ENCODE results near the gene ARRB1.
A peak's percentile ranks its signal among the peaks of the same experiment; 100 is the strongest.

Gene ARRB1

DNA sequence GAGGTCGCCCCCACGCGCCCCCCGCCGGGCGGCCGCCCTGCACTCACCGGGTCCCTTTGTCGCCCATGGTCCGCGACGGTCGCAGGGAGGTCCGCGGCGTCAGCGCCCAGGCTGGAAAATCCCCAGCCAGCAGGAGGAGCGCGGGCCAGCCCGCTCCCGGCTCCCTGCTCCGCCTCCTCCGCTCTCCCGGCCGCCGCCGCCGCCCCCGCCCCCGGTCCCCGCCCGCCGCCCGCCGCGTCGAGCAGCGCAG is at the start of gene ARRB1:
Gene ARRB1, minus strand, starts transcription at position 121 of the 250 bp plus-strand sequence. Its CDS starts 54 bp downstream, at position 67.
- DNase-seq (ENCODE audit: extremely low spot score): peak; percentile 60
- POLR2A ChIA-PET: no interaction called here

DNA sequence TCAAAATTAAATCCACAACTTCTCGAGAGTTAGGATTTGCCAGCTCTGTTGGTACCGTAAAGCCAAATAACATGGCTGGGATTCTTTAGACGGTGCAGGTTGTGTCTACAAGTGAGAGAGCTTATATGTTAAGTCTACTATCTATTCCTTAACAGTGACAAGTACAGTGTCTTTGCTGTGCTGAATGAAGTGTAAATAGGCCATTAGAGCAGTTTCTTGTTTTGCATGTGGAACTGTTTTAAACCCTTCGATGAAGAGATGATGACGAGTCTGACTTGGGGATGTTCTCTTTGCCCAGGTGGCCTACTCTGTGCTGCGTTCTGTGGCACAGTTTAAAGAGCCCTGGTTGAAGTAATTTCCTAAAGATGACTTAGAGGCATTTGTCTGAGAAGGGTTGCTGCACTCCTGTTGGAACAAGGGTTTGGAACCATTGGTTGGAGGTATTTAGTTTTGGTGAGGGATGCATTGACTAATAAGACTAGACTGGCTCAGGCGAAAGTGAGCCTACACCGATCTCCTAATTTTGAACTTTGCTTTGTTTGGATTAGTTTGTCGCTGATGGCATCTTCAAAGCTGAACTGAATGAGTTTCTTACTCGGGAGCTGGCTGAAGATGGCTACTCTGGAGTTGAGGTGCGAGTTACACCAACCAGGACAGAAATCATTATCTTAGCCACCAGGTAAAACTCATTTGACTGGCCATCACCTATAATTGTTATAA is 48.8 kb upstream of the ARRB1 start:
- DNase-seq (ENCODE audit: extremely low spot score): no peak
- ChIA-PET CTCF (interaction anchor here (1.2 to 3.9 kb wide), 7 partner anchors 8 to 121 kb away, joined by 3 to 17 read pairs (median 5); no protein-coding TSS in a partner anchor), POLR2A (interaction anchor here (0.5 to 2.1 kb wide), 6 partner anchors 12 to 914 kb away, joined by 3 to 7 read pairs (median 4); partner anchors contain the start of genes GDPD5 and SERPINH1)
- TF ChIP-seq, protein P1, sequence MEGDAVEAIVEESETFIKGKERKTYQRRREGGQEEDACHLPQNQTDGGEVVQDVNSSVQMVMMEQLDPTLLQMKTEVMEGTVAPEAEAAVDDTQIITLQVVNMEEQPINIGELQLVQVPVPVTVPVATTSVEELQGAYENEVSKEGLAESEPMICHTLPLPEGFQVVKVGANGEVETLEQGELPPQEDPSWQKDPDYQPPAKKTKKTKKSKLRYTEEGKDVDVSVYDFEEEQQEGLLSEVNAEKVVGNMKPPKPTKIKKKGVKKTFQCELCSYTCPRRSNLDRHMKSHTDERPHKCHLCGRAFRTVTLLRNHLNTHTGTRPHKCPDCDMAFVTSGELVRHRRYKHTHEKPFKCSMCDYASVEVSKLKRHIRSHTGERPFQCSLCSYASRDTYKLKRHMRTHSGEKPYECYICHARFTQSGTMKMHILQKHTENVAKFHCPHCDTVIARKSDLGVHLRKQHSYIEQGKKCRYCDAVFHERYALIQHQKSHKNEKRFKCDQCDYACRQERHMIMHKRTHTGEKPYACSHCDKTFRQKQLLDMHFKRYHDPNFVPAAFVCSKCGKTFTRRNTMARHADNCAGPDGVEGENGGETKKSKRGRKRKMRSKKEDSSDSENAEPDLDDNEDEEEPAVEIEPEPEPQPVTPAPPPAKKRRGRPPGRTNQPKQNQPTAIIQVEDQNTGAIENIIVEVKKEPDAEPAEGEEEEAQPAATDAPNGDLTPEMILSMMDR (IDR thresholded peaks at IDR 0.05; ENCODE audit: control extremely low read depth, extremely low read depth, low read depth, missing control alignments): no peak

More for the DNA sequence above, at the start of gene ARRB1:
- CTCF ChIA-PET: interaction anchor here (2.2 kb wide), 1 partner anchor 11 kb away, joined by 5 read pairs; no protein-coding TSS in a partner anchor
- TF ChIP-seq, protein P1 (IDR thresholded peaks at IDR 0.05; ENCODE audit: control extremely low read depth, extremely low read depth, low read depth, missing control alignments): no peak

DNA sequence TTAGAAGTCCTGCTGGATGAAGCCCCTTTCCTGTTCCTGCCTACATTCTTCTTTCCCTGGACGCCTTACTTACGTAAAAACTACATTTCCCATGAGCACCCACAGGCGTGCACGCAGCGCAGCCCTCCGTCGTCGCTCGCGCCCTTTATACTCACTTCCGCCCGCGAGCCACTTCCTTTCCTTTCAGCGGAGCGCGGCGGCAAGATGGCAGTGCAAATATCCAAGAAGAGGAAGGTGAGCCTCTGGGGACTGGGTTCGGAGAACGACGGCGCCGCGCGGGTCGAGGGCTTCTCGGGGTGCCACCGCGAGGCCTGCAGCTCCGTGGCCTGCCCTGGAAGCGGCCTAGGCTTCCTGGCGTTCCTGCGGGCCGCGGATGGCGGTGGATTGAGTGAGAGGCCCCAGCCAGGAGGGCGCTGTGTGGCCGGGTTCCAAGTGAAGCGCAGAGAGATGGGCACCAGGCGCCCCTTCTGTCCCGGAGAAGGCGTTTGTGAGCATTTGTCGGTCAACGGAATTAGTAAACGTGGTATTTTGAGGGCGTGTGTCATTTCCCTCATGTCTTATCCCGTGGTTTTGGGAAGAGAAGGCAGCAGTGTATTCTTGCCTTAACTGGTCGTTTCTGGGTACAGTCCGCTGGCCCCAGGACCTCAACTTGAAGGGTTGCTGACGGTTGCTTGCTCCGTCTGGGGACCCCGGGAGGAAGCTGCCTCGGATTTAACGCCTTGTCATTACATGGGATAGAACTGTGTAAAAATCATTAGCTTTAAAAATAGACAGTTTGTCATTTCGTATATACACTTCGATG is 48.1 kb upstream of the ARRB1 start, which contains the start of gene RPS3:
Gene RPS3, plus strand, starts transcription at position 175 of the 802 bp plus-strand sequence. Its CDS starts 30 bp downstream, at position 205.
- peak; percentile 93 for DNase-seq (ENCODE audit: extremely low spot score)
- TF ChIP-seq, protein P1 (IDR thresholded peaks at IDR 0.05; ENCODE audit: control extremely low read depth, extremely low read depth, low read depth, missing control alignments): peak; percentile 13
- ChIA-PET CTCF (interaction anchor here (1.2 to 3.9 kb wide), 6 partner anchors 9 to 120 kb away, joined by 4 to 17 read pairs (median 6); no protein-coding TSS in a partner anchor), POLR2A (interaction anchor here (0.5 to 2.1 kb wide), 5 partner anchors 12 to 163 kb away, joined by 3 to 7 read pairs (median 3); partner anchors contain the start of genes GDPD5 and SERPINH1)

DNA sequence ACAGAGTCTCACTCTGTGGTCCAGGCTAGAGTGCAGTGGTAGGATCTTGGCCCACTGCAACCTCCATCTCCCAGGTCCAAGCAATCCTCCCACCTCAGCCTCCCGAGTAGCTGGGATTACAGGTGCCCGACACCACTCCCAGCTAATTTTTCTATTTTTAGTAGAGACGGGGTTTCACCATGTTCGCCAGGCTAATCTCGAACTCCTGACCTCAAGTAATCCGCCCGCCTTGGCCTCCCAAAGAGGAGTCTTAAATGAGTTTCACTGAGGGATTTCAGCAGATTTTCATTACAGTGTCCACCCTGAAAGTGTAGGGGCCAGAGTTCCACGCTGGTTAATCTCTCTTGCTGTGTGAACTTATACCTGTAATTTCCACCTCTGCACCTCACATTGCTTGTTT is 47.4 kb upstream of the ARRB1 start:
- DNase-seq (ENCODE audit: extremely low spot score): no peak
- CTCF ChIA-PET: interaction anchor here (0.9 to 2.9 kb wide), 3 partner anchors 9 to 14 kb away, joined by 3 to 17 read pairs (median 12); no protein-coding TSS in a partner anchor
- TF ChIP-seq, protein P1 (IDR thresholded peaks at IDR 0.05; ENCODE audit: control extremely low read depth, extremely low read depth, low read depth, missing control alignments): no peak
- POLR2A ChIA-PET: interaction anchor here (1.0 kb wide), 1 partner anchor 13 kb away, joined by 3 read pairs; no protein-coding TSS in a partner anchor

DNA sequence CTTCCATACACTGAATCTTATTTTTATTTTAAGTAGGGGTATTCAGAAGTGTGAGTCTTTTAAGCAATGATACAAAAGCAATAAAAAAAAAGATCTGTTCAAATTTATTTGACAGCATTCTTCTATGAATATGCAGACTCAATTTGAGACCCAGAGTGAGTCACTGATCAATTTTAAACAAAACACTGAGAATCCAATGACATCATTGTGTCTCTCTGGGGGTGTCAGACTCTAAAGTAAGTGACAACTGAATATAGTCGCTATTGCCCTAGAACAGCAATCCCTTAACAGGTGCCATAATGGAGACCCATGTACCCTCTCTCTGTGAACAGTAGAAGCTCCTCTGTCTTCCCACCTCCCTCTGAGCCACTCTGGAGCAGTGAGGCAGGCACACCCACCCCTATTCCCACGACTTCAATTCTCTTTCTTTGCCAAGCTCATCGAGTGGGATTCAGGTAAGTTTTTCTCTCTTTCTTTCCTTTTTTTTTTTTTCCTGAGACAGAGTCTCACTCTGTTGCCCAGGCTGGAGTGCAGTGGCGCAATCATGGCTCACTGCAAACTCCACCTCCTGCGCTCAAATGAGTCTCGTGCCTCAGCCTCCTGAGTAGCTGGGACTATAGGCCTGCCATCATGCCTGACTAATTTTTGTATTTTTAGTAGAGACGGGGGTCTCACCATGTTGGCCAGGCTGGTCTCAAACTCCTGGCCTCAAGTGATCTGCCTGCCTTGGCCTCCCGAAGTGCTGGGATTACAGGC is 42.8 kb upstream of the ARRB1 start:
- DNase-seq (ENCODE audit: extremely low spot score): no peak
- CTCF ChIA-PET: interaction anchor here (0.7 to 1.3 kb wide), 2 partner anchors 9 to 13 kb away, joined by 3 to 4 read pairs; no protein-coding TSS in a partner anchor
- POLR2A ChIA-PET: interaction anchor here (0.7 kb wide), 1 partner anchor 9 kb away, joined by 3 read pairs; no protein-coding TSS in a partner anchor
- TF ChIP-seq, protein P1 (IDR thresholded peaks at IDR 0.05; ENCODE audit: control extremely low read depth, extremely low read depth, low read depth, missing control alignments): no peak
